ENCODE measurements around the gene ABCA7. TPM values are rescaled to one million over a fixed set of nuclear protein-coding genes. Genes with fewer than 3 reads are reported as not detected.
A peak's percentile ranks its signal among the peaks of the same experiment; 100 is the strongest.

Gene ABCA7
- total and polyA plus RNA-seq, 3 experiments from 2014 or later, result 14.1 to 39.5 (median 33.8) TPM

DNA sequence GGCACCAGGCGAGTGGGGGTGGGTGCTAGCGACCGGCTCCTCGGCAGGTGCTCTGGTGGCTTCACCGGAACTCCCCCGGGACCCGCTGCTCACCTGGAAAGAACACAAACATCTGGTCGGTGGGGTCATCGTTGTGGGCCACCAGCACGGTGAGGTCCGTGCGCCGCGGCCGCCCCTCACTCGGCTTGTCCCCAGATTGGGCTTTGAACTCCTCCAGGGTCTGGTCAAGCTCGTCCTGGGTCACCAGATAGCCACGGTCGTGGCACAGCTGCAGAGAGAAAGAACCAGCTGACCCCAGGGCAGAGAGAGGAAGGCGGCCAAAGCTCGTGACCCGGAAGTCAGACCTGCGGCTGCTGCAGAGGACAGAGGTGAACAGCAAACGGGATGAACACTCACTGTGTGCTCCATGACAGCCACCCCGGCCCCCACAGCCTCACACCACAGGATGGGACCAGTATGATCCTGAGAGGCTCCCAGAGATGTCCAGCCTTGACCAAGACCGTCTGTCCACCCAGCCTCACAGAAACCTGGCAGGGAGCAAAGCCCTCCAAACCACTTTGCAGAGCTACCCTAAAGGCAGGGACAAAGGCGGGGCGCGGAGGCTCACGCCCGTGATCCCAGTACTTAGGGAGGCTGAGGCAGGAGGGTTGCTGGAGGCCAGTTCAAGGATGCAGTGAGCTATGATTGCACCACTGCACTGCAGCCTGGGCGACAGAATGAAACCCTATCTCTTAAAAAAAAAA, 54.1 kb downstream of the ABCA7 start:
- Mint-ChIP-seq H3K27me3 (peaks cover 0 to 2% of the 10 kb centered on the region in 2 donors), H3K9me3 (no peaks in the 10 kb centered on the region), H3K4me3 (peak overlapping the region; percentile 85 to 98 (median 89)), H3K27ac (peak overlapping the region in 7 of 8 donors; percentile 63 to 96 (median 84)), H3K36me3 (peaks cover 0 to 39% (median 0%) of the 10 kb centered on the region in 3 donors), H3K4me1 (peaks cover 33 to 62% (median 38%) of the 10 kb centered on the region in 3 donors)
- Histone ChIP-seq H3K9me3 (ENCODE audit: low read length) (no peaks in the 10 kb centered on the region), H3K4me3 (ENCODE audit: low read length) (peak overlapping the region; percentile 84), H3K36me3 (ENCODE audit: insufficient read depth, low read length) (peaks cover 14% of the 10 kb centered on the region), H3K27me3 (ENCODE audit: insufficient read depth, low read length, poor library complexity, severe bottlenecking) (no peaks in the 10 kb centered on the region), H3K4me1 (ENCODE audit: insufficient read depth, low read length) (peaks cover 38% of the 10 kb centered on the region), H3K27ac (ENCODE audit: low read depth, low read length) (peak overlapping the region; percentile 59)
- ChIA-PET POLR2A (interaction anchor here (0.5 to 3.4 kb wide), 12 partner anchors 9 to 189 kb away, joined by 3 to 13 read pairs (median 5); partner anchors contain the start of genes ABCA7, ARHGAP45 and GPX4), CTCF (interaction anchor here (0.8 to 2.6 kb wide), 8 partner anchors 8 to 29 kb away, joined by 3 to 11 read pairs (median 3); no protein-coding TSS in a partner anchor)
- DNase-seq, result no peak

DNA sequence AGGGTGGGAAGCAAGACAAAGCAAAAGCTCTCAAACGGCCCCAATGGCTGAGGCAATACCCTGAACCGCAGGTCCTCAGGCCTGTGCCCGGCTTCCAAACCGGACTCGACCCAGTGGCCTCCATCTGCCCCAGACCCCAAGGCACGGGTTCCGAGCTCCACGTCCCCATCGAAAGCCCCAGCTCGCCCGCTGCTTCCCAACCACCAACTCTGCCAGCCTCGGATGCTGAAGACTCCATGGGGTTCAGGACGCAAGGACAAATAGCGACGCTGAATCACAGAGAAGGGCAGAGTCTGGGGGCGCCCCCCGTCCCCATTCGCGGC, 54.7 kb downstream of the ABCA7 start:
- Mint-ChIP-seq H3K9me3 (no peaks in the 10 kb centered on the region), H3K27me3 (peaks cover 0 to 2% of the 10 kb centered on the region in 2 donors), H3K4me3 (peak overlapping the region; percentile 85 to 98 (median 89)), H3K27ac (peak overlapping the region in 7 of 8 donors; percentile 63 to 98 (median 84)), H3K4me1 (peaks cover 34 to 57% (median 38%) of the 10 kb centered on the region in 3 donors), H3K36me3 (peaks cover 0 to 35% (median 0%) of the 10 kb centered on the region in 3 donors)
- DNase-seq, result no peak
- no peaks in the 10 kb centered on the region for H3K9me3 ChIP-seq (ENCODE audit: low read length)
- H3K4me1 ChIP-seq (ENCODE audit: insufficient read depth, low read length), result peaks cover 35% of the 10 kb centered on the region
- H3K27ac ChIP-seq (ENCODE audit: low read depth, low read length), result peak overlapping the region; percentile 59
- POLR2A ChIA-PET, result interaction anchor here (0.5 to 3.4 kb wide), 10 partner anchors 9 to 69 kb away, joined by 3 to 12 read pairs (median 5); partner anchors contain the start of genes ABCA7, ARHGAP45 and GPX4
- CTCF ChIA-PET, result interaction anchor here (1.1 to 2.6 kb wide), 6 partner anchors 8 to 75 kb away, joined by 3 to 11 read pairs (median 3); no protein-coding TSS in a partner anchor
- H3K4me3 ChIP-seq (ENCODE audit: low read length), result peak overlapping the region; percentile 84
- H3K36me3 ChIP-seq (ENCODE audit: insufficient read depth, low read length), result peaks cover 14% of the 10 kb centered on the region
- H3K27me3 ChIP-seq (ENCODE audit: insufficient read depth, low read length, poor library complexity, severe bottlenecking), result no peaks in the 10 kb centered on the region

DNA sequence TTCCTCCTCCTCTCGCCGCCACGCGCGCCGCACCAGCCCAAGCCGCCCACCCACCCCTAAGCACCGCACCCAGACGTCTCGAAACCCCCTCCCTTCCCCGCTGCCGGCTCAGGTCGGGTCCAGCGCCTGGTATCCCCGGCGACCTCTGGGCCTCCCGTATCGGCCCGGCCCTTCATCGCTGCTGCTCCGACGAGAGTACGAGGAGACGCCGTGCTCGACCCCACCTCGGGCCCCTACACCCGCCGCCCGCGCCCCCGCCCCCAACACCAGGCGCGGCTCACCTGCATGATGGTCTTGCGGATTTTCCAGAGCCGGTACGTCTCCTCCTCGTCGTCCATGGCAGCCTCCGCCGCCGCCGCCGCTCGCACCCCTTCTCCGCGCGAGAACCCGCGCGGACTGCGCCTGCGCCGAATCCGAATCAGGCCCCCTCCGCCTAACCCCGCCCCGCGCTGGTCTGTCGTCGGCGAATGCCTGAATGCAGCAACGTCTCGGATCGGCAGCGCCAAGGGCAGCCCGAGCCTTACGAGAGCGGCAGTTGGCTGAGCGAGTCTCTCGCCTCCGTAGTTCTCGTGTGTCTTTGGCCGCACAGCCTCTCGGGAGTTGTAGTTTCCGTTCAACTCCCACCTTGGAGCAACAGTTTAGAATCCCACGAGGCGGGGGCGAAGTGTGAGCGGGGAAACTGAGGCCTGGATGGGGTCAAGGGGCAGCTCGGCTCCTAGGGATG, 55.2 kb downstream of the ABCA7 start, which contains the start of gene POLR2E:
TSS of gene POLR2E (minus strand) at position 398 of the 724 bp plus-strand sequence. CDS start at position 338, 60 bp downstream.
- Mint-ChIP-seq H3K9me3 (no peaks in the 10 kb centered on the region), H3K4me3 (peak within 1 kb of the TSS; percentile 85 to 98 (median 89)), H3K36me3 (peaks cover 0 to 34% (median 0%) of the 10 kb centered on the region in 3 donors), H3K27me3 (peaks cover 0 to 2% of the 10 kb centered on the region in 2 donors), H3K27ac (peak within 1 kb of the TSS; percentile 74 to 98 (median 90)), H3K4me1 (peaks cover 34 to 56% (median 38%) of the 10 kb centered on the region in 3 donors)
- ChIA-PET POLR2A (interaction anchor here (0.7 to 3.4 kb wide), 11 partner anchors 8 to 64 kb away, joined by 3 to 12 read pairs (median 5); partner anchors contain the start of genes ABCA7, ARHGAP45 and GPX4), CTCF (interaction anchor here (0.8 to 1.7 kb wide), 6 partner anchors 9 to 75 kb away, joined by 3 to 5 read pairs (median 3); no protein-coding TSS in a partner anchor)
- DNase-seq, result peak; percentile 98 to 99 (median 98)
- Histone ChIP-seq H3K27ac (ENCODE audit: low read depth, low read length) (peak within 1 kb of the TSS; percentile 59), H3K4me3 (ENCODE audit: low read length) (peak within 1 kb of the TSS; percentile 84), H3K9me3 (ENCODE audit: low read length) (no peaks in the 10 kb centered on the region), H3K4me1 (ENCODE audit: insufficient read depth, low read length) (peaks cover 39% of the 10 kb centered on the region), H3K27me3 (ENCODE audit: insufficient read depth, low read length, poor library complexity, severe bottlenecking) (no peaks in the 10 kb centered on the region), H3K36me3 (ENCODE audit: insufficient read depth, low read length) (peaks cover 14% of the 10 kb centered on the region)

- DNase-seq, result no peak
- POLR2A ChIA-PET, result no interaction called here
- Histone ChIP-seq H3K9me3 (ENCODE audit: low read length) (no peaks in the 10 kb centered on the region), H3K27ac (ENCODE audit: low read depth, low read length) (no peak overlapping the region), H3K36me3 (ENCODE audit: insufficient read depth, low read length) (no peaks in the 10 kb centered on the region), H3K4me1 (ENCODE audit: insufficient read depth, low read length) (peaks cover 62% of the 10 kb centered on the region), H3K4me3 (ENCODE audit: low read length) (no peak overlapping the region), H3K27me3 (ENCODE audit: insufficient read depth, low read length, poor library complexity, severe bottlenecking) (no peaks in the 10 kb centered on the region)
- CTCF ChIA-PET, result interaction anchor here (1.0 kb wide), 1 partner anchor 15 kb away, joined by 3 read pairs; no protein-coding TSS in a partner anchor
- Mint-ChIP-seq H3K9me3 (no peaks in the 10 kb centered on the region), H3K27ac (peak overlapping the region in 2 of 8 donors; percentile 58 to 86), H3K27me3 (peaks cover 0 to 2% of the 10 kb centered on the region in 2 donors), H3K36me3 (peaks cover 0 to 17% (median 0%) of the 10 kb centered on the region in 3 donors), H3K4me1 (peaks cover 42 to 62% (median 44%) of the 10 kb centered on the region in 3 donors), H3K4me3 (no peak overlapping the region)
Measured at GRCh38 chr19:1097810-1098176, 57.9 kb downstream of the ABCA7 start.

DNA sequence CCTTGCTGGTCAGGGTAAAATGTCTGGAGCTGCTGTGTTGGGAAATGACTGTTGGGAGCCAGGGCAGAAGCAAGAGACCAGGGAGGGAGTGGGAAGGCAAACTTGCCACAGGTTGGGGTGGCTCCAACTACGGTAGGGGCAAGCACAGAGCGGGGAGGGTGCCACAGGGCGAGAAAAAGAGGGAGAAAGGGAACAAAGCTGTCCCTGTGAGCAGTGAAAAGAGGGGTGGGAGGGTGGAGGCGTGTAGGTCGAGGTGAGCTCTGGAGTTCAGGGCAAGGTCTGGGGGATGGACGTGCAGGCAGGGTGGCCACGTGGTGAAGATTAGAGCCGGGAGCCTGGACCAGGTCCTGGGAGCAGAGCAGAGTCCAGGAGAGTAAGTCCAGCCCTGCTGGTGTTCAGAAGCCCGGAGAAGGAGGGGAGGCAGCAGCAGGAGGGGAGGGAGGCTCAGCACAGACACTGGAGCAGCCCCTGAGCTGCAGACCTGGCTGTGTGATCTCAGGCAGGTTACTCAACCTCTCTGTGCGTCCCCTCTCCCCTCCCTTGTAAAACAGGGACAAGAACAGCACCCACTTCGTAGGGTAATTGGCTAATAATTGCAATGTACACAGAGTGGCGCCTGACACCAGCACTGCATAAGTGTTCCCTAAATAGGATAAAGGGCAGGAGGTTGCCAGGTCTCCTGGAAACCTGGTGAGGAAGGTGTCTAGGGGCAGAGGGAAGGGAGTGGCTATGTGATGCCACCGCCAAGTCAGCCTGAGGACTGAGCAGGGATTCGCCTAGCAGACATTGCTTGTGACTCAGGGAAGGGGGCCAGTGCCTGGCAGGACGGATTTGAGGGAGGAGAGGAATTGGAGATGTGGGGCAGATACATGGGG, 58.5 kb downstream of the ABCA7 start:
- H3K36me3 Mint-ChIP-seq, result peaks cover 0 to 11% (median 0%) of the 10 kb centered on the region in 3 donors
- no peaks in the 10 kb centered on the region for H3K9me3 ChIP-seq (ENCODE audit: low read length)
- peaks cover 41 to 62% (median 42%) of the 10 kb centered on the region in 3 donors for H3K4me1 Mint-ChIP-seq
- H3K4me3 Mint-ChIP-seq, result peak overlapping the region in 2 of 7 donors; percentile 12 to 36
- H3K36me3 ChIP-seq (ENCODE audit: insufficient read depth, low read length), result no peaks in the 10 kb centered on the region
- peaks cover 64% of the 10 kb centered on the region for H3K4me1 ChIP-seq (ENCODE audit: insufficient read depth, low read length)
- ChIA-PET CTCF (interaction anchor here (1.0 kb wide), 1 partner anchor 15 kb away, joined by 3 read pairs; no protein-coding TSS in a partner anchor), POLR2A (interaction anchor here (0.7 kb wide), 1 partner anchor 55 kb away, joined by 6 read pairs; no protein-coding TSS in a partner anchor)
- H3K27me3 Mint-ChIP-seq, result peaks cover 0 to 2% of the 10 kb centered on the region in 2 donors
- H3K27ac ChIP-seq (ENCODE audit: low read depth, low read length), result no peak overlapping the region
- no peaks in the 10 kb centered on the region for H3K27me3 ChIP-seq (ENCODE audit: insufficient read depth, low read length, poor library complexity, severe bottlenecking)
- peak overlapping the region in 5 of 8 donors; percentile 56 to 87 (median 74) for H3K27ac Mint-ChIP-seq
- no peaks in the 10 kb centered on the region for H3K9me3 Mint-ChIP-seq
- no peak overlapping the region for H3K4me3 ChIP-seq (ENCODE audit: low read length)
- no peak for DNase-seq

GRCh38 chr19:1101337-1101698, 61.4 kb downstream of the ABCA7 start:
- Histone ChIP-seq H3K9me3 (ENCODE audit: low read length) (no peaks in the 10 kb centered on the region), H3K27ac (ENCODE audit: low read depth, low read length) (peak overlapping the region; percentile 4), H3K36me3 (ENCODE audit: insufficient read depth, low read length) (no peaks in the 10 kb centered on the region), H3K27me3 (ENCODE audit: insufficient read depth, low read length, poor library complexity, severe bottlenecking) (no peaks in the 10 kb centered on the region), H3K4me1 (ENCODE audit: insufficient read depth, low read length) (peaks cover 47% of the 10 kb centered on the region), H3K4me3 (ENCODE audit: low read length) (no peak overlapping the region)
- Mint-ChIP-seq H3K9me3 (peaks cover 0 to 2% (median 0%) of the 10 kb centered on the region in 5 donors), H3K4me3 (peak overlapping the region in 4 of 7 donors; percentile 6 to 72 (median 26)), H3K36me3 (peaks cover 0 to 6% (median 0%) of the 10 kb centered on the region in 3 donors), H3K27me3 (no peaks in the 10 kb centered on the region), H3K4me1 (peaks cover 25 to 46% (median 33%) of the 10 kb centered on the region in 3 donors), H3K27ac (peak overlapping the region in 7 of 8 donors; percentile 87 to 100 (median 93))
- ChIA-PET POLR2A (no interaction called here), CTCF (interaction anchor here (0.6 to 2.3 kb wide), 5 partner anchors 11 to 94 kb away, joined by 3 to 9 read pairs (median 4); no protein-coding TSS in a partner anchor)
- no peak for DNase-seq

Measured in CD8-positive, alpha-beta memory T cell (primary cell).